Epidermal melanocyte (primary cell): ENCODE data around the gene EVI5L.
"Not testable (repeated sequence)": the region's sequence is repeated elsewhere in the genome, so short reads cannot be mapped to it uniquely, and the experiment has no call there.

Experiments
- DNase-seq: peaks from one replicate; pipeline ENCODE4 v3.0.0; 2011; ENCODE audit warnings: low spot score; ENCODE audit not compliant: insufficient read length

EVI5L gene

GRCh38 chr19:7845390-7846154 lies 15.6 kb downstream of the EVI5L start:
- no peak for DNase-seq

GRCh38 chr19:7846155-7846646 lies 16.2 kb downstream of the EVI5L start:
- no peak for DNase-seq

- DNase-seq, result no peak
Observed at GRCh38 chr19:7847664-7848063, 17.6 kb downstream of the EVI5L start.

GRCh38 chr19:7848779-7849457 lies 18.9 kb downstream of the EVI5L start:
- DNase-seq, result no peak

- DNase-seq, result no peak
Observed at GRCh38 chr19:7849631-7849999, 19.6 kb downstream of the EVI5L start.

- DNase-seq, result no peak
Observed at GRCh38 chr19:7850000-7850813, 20.2 kb downstream of the EVI5L start.

- no peak for DNase-seq
Observed at GRCh38 chr19:7850945-7851622, 21.1 kb downstream of the EVI5L start.

- peak; percentile 90 for DNase-seq
Observed at GRCh38 chr19:7851623-7852500, 21.8 kb downstream of the EVI5L start.

GRCh38 chr19:7852851-7853769 lies 23.1 kb downstream of the EVI5L start:
- peak; percentile 88 for DNase-seq

- no peak for DNase-seq
Observed at GRCh38 chr19:7853770-7854128, 23.7 kb downstream of the EVI5L start.

GRCh38 chr19:7855426-7856108 lies 25.5 kb downstream of the EVI5L start:
- DNase-seq, result no peak

GRCh38 chr19:7856109-7856591 lies 26.1 kb downstream of the EVI5L start:
- no peak for DNase-seq

- DNase-seq, result no peak
Observed at GRCh38 chr19:7856679-7857663, 27.0 kb downstream of the EVI5L start.

- DNase-seq, result no peak
Observed at GRCh38 chr19:7857727-7858108, 27.7 kb downstream of the EVI5L start.

GRCh38 chr19:7858109-7858770 lies 28.2 kb downstream of the EVI5L start:
- DNase-seq, result no peak

- DNase-seq, result not testable (repeated sequence)
Observed at GRCh38 chr19:7859087-7859486, 29.1 kb downstream of the EVI5L start.
